ENCODE measurements around the gene PDLIM4.

DNA sequence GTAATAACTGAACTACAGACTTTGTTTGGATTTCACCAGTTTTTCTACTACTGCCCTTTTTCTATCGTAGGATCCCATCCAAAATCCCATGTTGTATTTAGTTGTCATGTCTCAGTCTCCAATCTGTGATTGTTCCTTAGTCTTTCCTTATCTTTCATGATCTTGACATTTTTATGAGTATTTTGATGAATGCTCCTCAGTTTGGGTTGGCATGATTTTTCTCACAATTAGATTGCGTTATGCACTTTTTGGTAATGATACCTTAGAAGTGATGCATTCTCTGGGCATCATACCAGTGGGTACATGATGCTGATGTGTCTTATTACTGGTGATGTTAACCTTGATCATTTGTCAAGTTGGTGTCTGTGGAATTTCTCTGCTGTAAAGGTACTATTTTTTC is 42.4 kb downstream of the PDLIM4 start:
- TF ChIP-seq POLR2AphosphoS5 (IDR thresholded peaks at IDR 0.05) (no peak), CTCF (IDR thresholded peaks at IDR 0.05) (no peak), POLR2A (IDR thresholded peaks at IDR 0.05) (no peak)

Measured in prostate gland (tissue), 2 donors.